Sciatic nerve (tissue), 2 donors: ENCODE measurements around the gene NPAS2. TPM values are rescaled to one million over a fixed set of nuclear protein-coding genes. Genes with fewer than 3 reads are reported as not detected.
A peak's percentile ranks its signal among the peaks of the same experiment; 100 is the strongest.

ENCODE experiments used
- ATAC-seq: fragments of 200-7000 bp; cut with Tn5 transposase; one replicate; pipeline ENCODE4 v1.9.1; 2020; ENCODE audit warnings: mild to moderate bottlenecking, moderate library complexity
- DNase-seq: peaks from one replicate; pipeline ENCODE4 v3.0.0-alpha.2; 2020; ENCODE audit warnings: low spot score
- intact Hi-C: fragments of 100-400 bp; cut with DNase I; formaldehyde crosslinking; loops from one replicate; pipeline ENCODE4 v1.14.2; 2022
- total RNA-seq: library from RNA; stranded (reverse); fragmentation: NEBNext Ultra II Directional; extraction: Animal tissue kit (Norgen Biotek cat#: 25700); gene quantifications from one replicate; pipeline ENCODE4 v1.2.1, GENCODE V29; 2021
- donor health status: DM: no; HTN: no; CAD: no.
- donor health status: DM: no; HTN: no; CAD: no.

Gene NPAS2
- total RNA-seq, 1 donor from 2014 or later = 17.5 TPM

- intact Hi-C loops = no loop called here
Measured at GRCh38 chr2:100845141-100845991, 25.4 kb downstream of the NPAS2 start.

GRCh38 chr2:100846716-100847115 is 26.8 kb downstream of the NPAS2 start:
- DNase-seq (no peak), ATAC-seq (no peak)
- intact Hi-C loops = no loop called here

More at GRCh38 chr2:100845141-100845991, 25.4 kb downstream of the NPAS2 start:
- DNase-seq (no peak), ATAC-seq (no peak)

GRCh38 chr2:100852447-100852846 is 32.5 kb downstream of the NPAS2 start:
- intact Hi-C loops = no loop called here
- DNase-seq = no peak
- no peak for ATAC-seq

- no peak for DNase-seq
- intact Hi-C loops = no loop called here
- no peak for ATAC-seq
Measured at GRCh38 chr2:100852999-100853908, 33.3 kb downstream of the NPAS2 start.

GRCh38 chr2:100853909-100854810 is 34.2 kb downstream of the NPAS2 start:
- ATAC-seq = peak; percentile 55
- no peak for DNase-seq

GRCh38 chr2:100855084-100855483 is 35.1 kb downstream of the NPAS2 start:
- no peak for ATAC-seq
- intact Hi-C loops = no loop called here
- DNase-seq = no peak

More at GRCh38 chr2:100853909-100854810, 34.2 kb downstream of the NPAS2 start:
- intact Hi-C loops = no loop called here

- no peak for DNase-seq
- intact Hi-C loops = no loop called here
- no peak for ATAC-seq
Measured at GRCh38 chr2:100855606-100856005, 35.7 kb downstream of the NPAS2 start.

GRCh38 chr2:100856732-100857131 is 36.8 kb downstream of the NPAS2 start:
- no peak for ATAC-seq
- no peak for DNase-seq
- intact Hi-C loops = no loop called here

- ATAC-seq (no peak), DNase-seq (no peak)
- intact Hi-C loops = no loop called here
Measured at GRCh38 chr2:100857341-100857740, 37.4 kb downstream of the NPAS2 start.

GRCh38 chr2:100857915-100858314 is 38.0 kb downstream of the NPAS2 start:
- DNase-seq (no peak), ATAC-seq (no peak)
- intact Hi-C loops = no loop called here

- intact Hi-C loops = no loop called here
- no peak for DNase-seq
- ATAC-seq = no peak
Measured at GRCh38 chr2:100859902-100860301, 40.0 kb downstream of the NPAS2 start.

GRCh38 chr2:100861340-100861739 is 41.4 kb downstream of the NPAS2 start:
- intact Hi-C loops = no loop called here
- ATAC-seq (no peak), DNase-seq (no peak)

GRCh38 chr2:100862081-100862480 is 42.1 kb downstream of the NPAS2 start:
- ATAC-seq = peak; percentile 61
- intact Hi-C loops = no loop called here

GRCh38 chr2:100865816-100866460 is 46.0 kb downstream of the NPAS2 start:
- no peak for DNase-seq
- ATAC-seq = no peak
- intact Hi-C loops = no loop called here

More at GRCh38 chr2:100862081-100862480, 42.1 kb downstream of the NPAS2 start:
- DNase-seq = no peak

- ATAC-seq = no peak
- no peak for DNase-seq
- intact Hi-C loops = no loop called here
Measured at GRCh38 chr2:100868083-100868482, 48.1 kb downstream of the NPAS2 start.

- intact Hi-C loops = no loop called here
- ATAC-seq (no peak), DNase-seq (no peak)
Measured at GRCh38 chr2:100869120-100869519, 49.2 kb downstream of the NPAS2 start.

GRCh38 chr2:100870652-100871531 is 51.0 kb downstream of the NPAS2 start:
- intact Hi-C loops = no loop called here
- DNase-seq (no peak), ATAC-seq (no peak)
